DND-41 (cell line): ENCODE data around the gene GFI1B.

Source experiments
- ATAC-seq: fragments of 200-7000 bp; cut with Tn5 transposase; 3 replicates; pipeline ENCODE4 v1.9.1; 2021; ENCODE audit warnings: low read depth; ENCODE audit not compliant: insufficient read depth
- DNase-seq: peaks from one replicate; pipeline ENCODE4 v3.0.0-alpha.2; 2020
- H2AFZ ChIP-seq: 2 replicates; pipeline ENCODE4 v1.6.0; 2012; ENCODE audit warnings: low read depth, low read length
- H3K27ac ChIP-seq: 2 replicates; pipeline ENCODE4 v1.5.1; 2012; ENCODE audit warnings: low read length, inconsistent platforms
- H3K27me3 ChIP-seq: fragments of 200-600 bp; sonication (generic); 2 replicates; pipeline ENCODE4 v1.6.0; 2012; ENCODE audit warnings: low read length, mild to moderate bottlenecking, inconsistent platforms; ENCODE audit not compliant: insufficient read depth, poor library complexity
- H3K36me3 ChIP-seq: 2 replicates; pipeline ENCODE4 v1.5.1; 2012; ENCODE audit warnings: low read length, inconsistent platforms; ENCODE audit not compliant: insufficient read depth
- H3K4me1 ChIP-seq: 2 replicates; pipeline ENCODE4 v1.5.1; 2012; ENCODE audit warnings: mild to moderate bottlenecking, low read length; ENCODE audit not compliant: insufficient read depth
- H3K4me2 ChIP-seq: 2 replicates; pipeline ENCODE4 v1.6.0; 2012; ENCODE audit warnings: mild to moderate bottlenecking, moderate library complexity, low read length, inconsistent platforms; ENCODE audit not compliant: insufficient read depth
- H3K4me3 ChIP-seq, 2 experiments: fragments of 200-600 bp in 1 of 2; shearing (Covaris generic) in 1 of 2; 2 replicates each; pipeline ENCODE4 v1.5.1; 2012 to 2016; ENCODE audit warnings: inconsistent platforms in 2 of 2, low read length in 2 of 2, mild to moderate bottlenecking in 2 of 2, low read depth in 1 of 2, moderate library complexity in 1 of 2
- H3K79me2 ChIP-seq: 2 replicates; pipeline ENCODE4 v1.6.0; 2012; ENCODE audit warnings: low read length, inconsistent platforms; ENCODE audit not compliant: insufficient read depth
- H3K9ac ChIP-seq: 2 replicates; pipeline ENCODE4 v1.6.0; 2012; ENCODE audit warnings: low read depth, mild to moderate bottlenecking, inconsistent platforms, low read length, moderate library complexity
- H3K9me3 ChIP-seq: 2 replicates; pipeline ENCODE4 v1.5.1; 2012; ENCODE audit warnings: low read length, moderate library complexity, mild to moderate bottlenecking, inconsistent platforms; ENCODE audit not compliant: insufficient read depth, severe bottlenecking
- H4K20me1 ChIP-seq: 2 replicates; pipeline ENCODE4 v1.6.0; 2012; ENCODE audit warnings: low read length; ENCODE audit not compliant: insufficient read depth
- EZH2 ChIP-seq: IDR thresholded peaks from 3 replicates; pipeline ENCODE4 v1.6.1; 2012; ENCODE audit warnings: borderline replicate concordance, low read depth, mild to moderate bottlenecking, moderate library complexity, low read length, inconsistent platforms; ENCODE audit not compliant: severe bottlenecking
- TF ChIP-seq, protein P1 (sequence below): IDR thresholded peaks from 2 replicates; pipeline ENCODE4 v1.5.1; 2012; ENCODE audit warnings: borderline replicate concordance, low read length, moderate library complexity, mild to moderate bottlenecking; ENCODE audit not compliant: poor library complexity, severe bottlenecking; ENCODE audit errors: extremely low read depth

The GFI1B gene

DNA sequence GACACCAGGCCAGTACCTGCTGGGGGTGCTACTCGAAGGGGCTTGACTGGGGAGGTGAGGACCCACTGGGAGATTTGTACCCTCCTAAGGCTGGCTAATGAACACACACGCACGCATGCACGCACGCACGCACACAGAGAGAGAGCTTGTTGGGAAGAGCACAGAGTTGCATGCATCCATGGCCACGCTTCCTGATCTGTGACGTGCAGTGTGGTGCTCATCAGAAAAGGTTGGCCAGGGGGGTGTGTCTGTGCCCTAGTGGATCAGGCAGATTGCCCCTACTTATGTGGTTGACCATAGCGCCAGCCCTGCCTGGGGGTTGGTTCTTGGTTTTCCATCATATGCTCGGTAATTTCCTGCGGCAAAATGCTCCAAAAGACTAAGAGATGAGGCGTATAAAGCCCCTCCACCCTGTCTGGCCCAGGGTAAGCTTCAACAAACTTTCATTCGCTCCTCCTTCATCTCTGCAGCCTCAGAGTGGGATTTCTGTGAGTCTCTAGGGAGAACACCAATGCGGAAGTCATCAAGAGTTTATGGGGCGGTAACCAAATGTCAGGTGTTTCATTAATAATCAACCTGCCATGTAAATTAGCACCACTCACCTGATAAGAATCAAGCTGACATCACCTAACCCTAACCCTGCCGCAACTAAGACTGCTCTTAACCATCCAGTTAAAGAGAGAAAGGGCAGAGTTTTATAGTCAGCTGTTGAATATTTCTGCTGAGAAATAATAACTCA is 8.0 kb upstream of the GFI1B start:
- Histone ChIP-seq H2AFZ (no peak overlapping the region), H4K20me1 (no peaks in the 10 kb centered on the region)

DNA sequence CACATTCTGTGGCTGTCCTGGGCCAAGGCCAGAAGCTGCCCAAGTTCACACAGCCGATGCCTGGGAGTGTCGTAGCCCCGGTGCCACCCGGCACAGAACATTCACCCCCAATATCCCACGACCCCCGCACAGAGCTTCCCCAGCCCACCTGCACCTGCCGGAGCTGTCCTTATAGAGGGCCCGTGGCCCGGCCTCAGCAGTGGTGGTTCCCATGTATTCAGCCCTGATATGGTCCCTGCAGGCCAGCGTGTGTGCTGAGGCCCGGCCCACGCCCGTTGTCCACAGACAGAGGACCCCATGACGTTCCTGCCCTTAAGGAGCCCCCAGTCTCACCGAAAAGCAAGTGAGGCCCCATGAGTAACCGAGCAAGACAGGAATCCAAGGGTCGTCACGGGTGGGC is 5.3 kb upstream of the GFI1B start:
- H3K9ac ChIP-seq, result no peak overlapping the region
- DNase-seq, result no peak
- no peak overlapping the region for H3K4me3 ChIP-seq
- no peaks in the 10 kb centered on the region for H3K27me3 ChIP-seq
- H3K4me1 ChIP-seq, result no peaks in the 10 kb centered on the region
- no peaks in the 10 kb centered on the region for H3K36me3 ChIP-seq
- H3K9me3 ChIP-seq, result no peaks in the 10 kb centered on the region
- H3K79me2 ChIP-seq, result no peaks in the 10 kb centered on the region
- H4K20me1 ChIP-seq, result no peaks in the 10 kb centered on the region
- H2AFZ ChIP-seq, result no peak overlapping the region
- no peak overlapping the region for H3K4me2 ChIP-seq
- no peak for ATAC-seq
- H3K27ac ChIP-seq, result no peak overlapping the region
- TF ChIP-seq, protein P1, sequence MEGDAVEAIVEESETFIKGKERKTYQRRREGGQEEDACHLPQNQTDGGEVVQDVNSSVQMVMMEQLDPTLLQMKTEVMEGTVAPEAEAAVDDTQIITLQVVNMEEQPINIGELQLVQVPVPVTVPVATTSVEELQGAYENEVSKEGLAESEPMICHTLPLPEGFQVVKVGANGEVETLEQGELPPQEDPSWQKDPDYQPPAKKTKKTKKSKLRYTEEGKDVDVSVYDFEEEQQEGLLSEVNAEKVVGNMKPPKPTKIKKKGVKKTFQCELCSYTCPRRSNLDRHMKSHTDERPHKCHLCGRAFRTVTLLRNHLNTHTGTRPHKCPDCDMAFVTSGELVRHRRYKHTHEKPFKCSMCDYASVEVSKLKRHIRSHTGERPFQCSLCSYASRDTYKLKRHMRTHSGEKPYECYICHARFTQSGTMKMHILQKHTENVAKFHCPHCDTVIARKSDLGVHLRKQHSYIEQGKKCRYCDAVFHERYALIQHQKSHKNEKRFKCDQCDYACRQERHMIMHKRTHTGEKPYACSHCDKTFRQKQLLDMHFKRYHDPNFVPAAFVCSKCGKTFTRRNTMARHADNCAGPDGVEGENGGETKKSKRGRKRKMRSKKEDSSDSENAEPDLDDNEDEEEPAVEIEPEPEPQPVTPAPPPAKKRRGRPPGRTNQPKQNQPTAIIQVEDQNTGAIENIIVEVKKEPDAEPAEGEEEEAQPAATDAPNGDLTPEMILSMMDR, result no peak
- TF ChIP-seq EZH2, result no peak

More for the DNA sequence above, 8.0 kb upstream of the GFI1B start:
- ATAC-seq, result no peak
- no peak for DNase-seq
- Histone ChIP-seq H3K4me1 (no peaks in the 10 kb centered on the region), H3K4me2 (no peak overlapping the region), H3K79me2 (no peaks in the 10 kb centered on the region), H3K9me3 (no peaks in the 10 kb centered on the region), H3K27me3 (no peaks in the 10 kb centered on the region), H3K4me3 (no peak overlapping the region), H3K27ac (no peak overlapping the region), H3K9ac (no peak overlapping the region), H3K36me3 (no peaks in the 10 kb centered on the region)
- TF ChIP-seq, protein P1, result no peak
- no peak for TF ChIP-seq EZH2

DNA sequence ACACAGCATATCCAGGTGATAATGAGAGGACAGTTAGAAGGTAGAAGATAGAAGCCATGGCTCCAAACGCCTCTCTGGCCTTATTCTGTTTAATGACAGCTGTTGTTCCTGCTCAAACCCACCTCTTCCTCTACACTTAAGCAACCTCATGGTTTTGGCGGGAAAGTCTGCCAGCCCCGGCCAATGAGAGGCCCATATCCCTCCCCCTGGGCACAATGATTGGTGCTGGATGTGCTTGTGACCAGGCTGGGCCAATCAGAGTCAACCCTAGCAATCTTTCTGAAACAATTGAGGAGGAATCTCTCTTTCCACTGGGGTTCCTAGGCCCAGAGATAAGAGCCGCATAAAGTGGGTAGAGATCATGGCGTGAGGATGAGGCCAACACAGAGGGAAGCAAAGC is 4.8 kb upstream of the GFI1B start:
- TF ChIP-seq, protein P1, result no peak
- no peak for TF ChIP-seq EZH2
- H3K9me3 ChIP-seq, result no peaks in the 10 kb centered on the region
- no peak overlapping the region for H3K9ac ChIP-seq
- no peak overlapping the region for H3K27ac ChIP-seq
- H3K36me3 ChIP-seq, result no peaks in the 10 kb centered on the region
- H3K27me3 ChIP-seq, result no peaks in the 10 kb centered on the region
- peak; percentile 67 for ATAC-seq
- no peaks in the 10 kb centered on the region for H4K20me1 ChIP-seq
- no peak overlapping the region for H2AFZ ChIP-seq
- no peaks in the 10 kb centered on the region for H3K79me2 ChIP-seq
- H3K4me3 ChIP-seq, result no peak overlapping the region
- H3K4me1 ChIP-seq, result no peaks in the 10 kb centered on the region
- H3K4me2 ChIP-seq, result no peak overlapping the region
- peak; percentile 49 for DNase-seq

- H4K20me1 ChIP-seq, result no peaks in the 10 kb centered on the region
- H3K4me2 ChIP-seq, result no peak overlapping the region
- H3K27me3 ChIP-seq, result no peaks in the 10 kb centered on the region
- DNase-seq (no peak), ATAC-seq (no peak)
- H2AFZ ChIP-seq, result no peak overlapping the region
- no peaks in the 10 kb centered on the region for H3K9me3 ChIP-seq
- no peak overlapping the region for H3K4me3 ChIP-seq
- no peaks in the 10 kb centered on the region for H3K79me2 ChIP-seq
- H3K9ac ChIP-seq, result no peak overlapping the region
- H3K27ac ChIP-seq, result no peak overlapping the region
- TF ChIP-seq EZH2, result no peak
- TF ChIP-seq, protein P1, result no peak
- no peaks in the 10 kb centered on the region for H3K4me1 ChIP-seq
- no peaks in the 10 kb centered on the region for H3K36me3 ChIP-seq
Measured at GRCh38 chr9:132975961-132976360, 2.5 kb upstream of the GFI1B start.
